GM10266 (cell line): Measurements from ENCODE around the gene BCORL1.

Source experiments
- DNase-seq: peaks from one replicate; pipeline ENCODE4 v3.0.0; 2012; ENCODE audit errors: extremely low spot score
- TF ChIP-seq, protein P1 (sequence below): IDR thresholded peaks from 2 replicates; pipeline ENCODE4 v1.5.1; 2012; ENCODE audit warnings: mild to moderate bottlenecking, low read depth; ENCODE audit not compliant: control insufficient read depth, insufficient read depth; ENCODE audit errors: missing control alignments

BCORL1 gene

DNA sequence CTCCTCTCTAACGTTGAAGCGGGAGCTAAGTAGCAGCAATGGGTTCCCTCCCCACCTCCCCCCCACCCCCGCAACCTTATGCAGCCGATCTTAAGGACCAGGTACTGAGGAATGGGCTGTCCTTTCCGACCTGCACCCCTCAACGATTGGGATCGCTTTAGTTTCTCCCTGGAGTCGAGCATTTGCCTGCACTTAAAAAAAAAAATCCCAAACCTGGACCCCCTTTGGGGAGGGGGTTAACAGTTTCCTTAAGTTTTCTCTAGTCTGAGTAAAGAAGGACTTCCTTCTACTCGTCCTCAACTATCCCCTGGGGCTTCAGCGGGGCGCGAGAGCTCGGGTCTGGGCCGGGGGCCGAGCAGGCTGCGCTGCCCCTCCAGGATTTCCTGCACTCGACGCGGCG lies 25.7 kb upstream of the BCORL1 start:
- TF ChIP-seq, protein P1, sequence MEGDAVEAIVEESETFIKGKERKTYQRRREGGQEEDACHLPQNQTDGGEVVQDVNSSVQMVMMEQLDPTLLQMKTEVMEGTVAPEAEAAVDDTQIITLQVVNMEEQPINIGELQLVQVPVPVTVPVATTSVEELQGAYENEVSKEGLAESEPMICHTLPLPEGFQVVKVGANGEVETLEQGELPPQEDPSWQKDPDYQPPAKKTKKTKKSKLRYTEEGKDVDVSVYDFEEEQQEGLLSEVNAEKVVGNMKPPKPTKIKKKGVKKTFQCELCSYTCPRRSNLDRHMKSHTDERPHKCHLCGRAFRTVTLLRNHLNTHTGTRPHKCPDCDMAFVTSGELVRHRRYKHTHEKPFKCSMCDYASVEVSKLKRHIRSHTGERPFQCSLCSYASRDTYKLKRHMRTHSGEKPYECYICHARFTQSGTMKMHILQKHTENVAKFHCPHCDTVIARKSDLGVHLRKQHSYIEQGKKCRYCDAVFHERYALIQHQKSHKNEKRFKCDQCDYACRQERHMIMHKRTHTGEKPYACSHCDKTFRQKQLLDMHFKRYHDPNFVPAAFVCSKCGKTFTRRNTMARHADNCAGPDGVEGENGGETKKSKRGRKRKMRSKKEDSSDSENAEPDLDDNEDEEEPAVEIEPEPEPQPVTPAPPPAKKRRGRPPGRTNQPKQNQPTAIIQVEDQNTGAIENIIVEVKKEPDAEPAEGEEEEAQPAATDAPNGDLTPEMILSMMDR: no peak
- no peak for DNase-seq

DNA sequence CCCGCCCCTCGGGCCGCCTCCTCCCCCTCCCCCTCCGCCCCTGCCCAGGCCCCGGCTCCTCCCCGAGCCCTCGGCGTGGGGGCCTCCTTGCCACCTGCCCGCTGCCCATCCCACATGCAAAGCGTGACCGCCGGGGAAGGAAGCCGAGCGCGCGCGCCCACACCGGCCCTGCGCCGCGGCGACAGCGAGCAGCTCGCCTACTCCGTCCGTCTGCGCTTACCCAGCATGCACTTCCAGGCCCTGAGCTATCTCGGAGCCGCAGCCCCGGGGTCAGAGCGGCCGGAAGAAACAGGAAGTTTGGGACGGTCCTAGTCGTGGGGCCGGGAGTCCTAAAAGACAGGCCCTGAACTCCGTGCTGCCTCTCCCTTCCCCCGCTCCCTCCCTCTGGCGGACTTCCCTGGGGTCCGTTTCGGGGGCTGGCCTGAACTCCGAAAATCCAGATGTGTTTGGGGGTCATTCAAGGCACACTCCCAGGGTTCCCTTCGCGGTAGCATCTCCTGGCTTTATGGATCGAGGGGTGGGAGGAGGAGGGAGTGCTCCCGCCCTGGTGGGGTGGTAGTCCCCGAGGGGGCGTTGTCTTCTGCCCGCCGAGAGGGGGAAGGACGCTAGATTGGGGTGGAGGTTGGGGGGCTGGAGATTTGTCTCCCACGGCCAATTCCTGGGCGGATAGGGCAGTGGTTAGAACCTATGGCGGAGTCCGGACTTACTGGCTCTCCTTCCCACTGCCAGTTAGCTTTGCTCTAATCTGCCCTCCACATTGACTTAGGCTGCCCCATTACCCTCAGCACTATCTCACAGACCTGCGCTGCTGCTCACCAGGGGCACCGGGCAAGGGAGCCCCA lies 25.0 kb upstream of the BCORL1 start:
- TF ChIP-seq, protein P1: no peak
- peak; percentile 71 for DNase-seq

DNA sequence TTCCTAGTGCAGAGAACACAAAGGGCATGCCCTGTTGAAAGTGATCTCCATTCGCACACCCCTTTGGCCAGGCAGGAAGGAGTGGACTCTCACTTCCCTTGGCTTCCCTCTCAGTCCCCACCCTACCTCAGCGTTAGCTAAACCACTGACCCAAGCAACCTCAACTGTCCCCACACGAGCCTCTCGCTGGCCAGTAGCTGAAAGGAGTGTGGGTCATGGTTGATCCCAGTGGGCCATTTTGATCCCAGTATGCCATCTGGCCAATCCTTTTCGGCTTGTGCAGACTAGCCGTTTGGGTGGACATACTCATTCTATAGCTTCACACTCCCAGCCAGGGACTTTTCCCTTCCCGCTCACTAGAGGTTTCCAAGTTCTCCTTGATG lies 24.4 kb upstream of the BCORL1 start:
- TF ChIP-seq, protein P1: no peak
- DNase-seq: no peak

GRCh38 chrX:129958814-129959492 lies 23.5 kb upstream of the BCORL1 start:
- TF ChIP-seq, protein P1: no peak
- no peak for DNase-seq

DNA sequence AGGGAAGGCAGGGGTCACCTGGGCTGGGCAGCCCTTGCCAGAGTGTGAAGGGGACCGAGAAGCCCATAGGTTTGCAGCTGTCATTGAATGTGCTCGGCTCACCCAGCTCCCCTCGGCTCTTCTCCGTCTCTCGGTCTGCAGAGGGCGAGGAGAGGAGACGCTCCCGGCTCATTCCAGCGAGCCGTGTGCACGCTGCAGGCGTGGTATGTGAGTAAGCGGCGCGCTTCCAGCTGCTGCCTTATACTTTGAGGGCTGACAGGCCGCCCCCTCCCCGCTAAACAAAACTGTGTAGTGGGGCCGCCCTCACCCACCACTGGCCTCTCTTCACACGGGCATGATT lies 23.0 kb upstream of the BCORL1 start:
- DNase-seq: no peak
- TF ChIP-seq, protein P1: no peak

DNA sequence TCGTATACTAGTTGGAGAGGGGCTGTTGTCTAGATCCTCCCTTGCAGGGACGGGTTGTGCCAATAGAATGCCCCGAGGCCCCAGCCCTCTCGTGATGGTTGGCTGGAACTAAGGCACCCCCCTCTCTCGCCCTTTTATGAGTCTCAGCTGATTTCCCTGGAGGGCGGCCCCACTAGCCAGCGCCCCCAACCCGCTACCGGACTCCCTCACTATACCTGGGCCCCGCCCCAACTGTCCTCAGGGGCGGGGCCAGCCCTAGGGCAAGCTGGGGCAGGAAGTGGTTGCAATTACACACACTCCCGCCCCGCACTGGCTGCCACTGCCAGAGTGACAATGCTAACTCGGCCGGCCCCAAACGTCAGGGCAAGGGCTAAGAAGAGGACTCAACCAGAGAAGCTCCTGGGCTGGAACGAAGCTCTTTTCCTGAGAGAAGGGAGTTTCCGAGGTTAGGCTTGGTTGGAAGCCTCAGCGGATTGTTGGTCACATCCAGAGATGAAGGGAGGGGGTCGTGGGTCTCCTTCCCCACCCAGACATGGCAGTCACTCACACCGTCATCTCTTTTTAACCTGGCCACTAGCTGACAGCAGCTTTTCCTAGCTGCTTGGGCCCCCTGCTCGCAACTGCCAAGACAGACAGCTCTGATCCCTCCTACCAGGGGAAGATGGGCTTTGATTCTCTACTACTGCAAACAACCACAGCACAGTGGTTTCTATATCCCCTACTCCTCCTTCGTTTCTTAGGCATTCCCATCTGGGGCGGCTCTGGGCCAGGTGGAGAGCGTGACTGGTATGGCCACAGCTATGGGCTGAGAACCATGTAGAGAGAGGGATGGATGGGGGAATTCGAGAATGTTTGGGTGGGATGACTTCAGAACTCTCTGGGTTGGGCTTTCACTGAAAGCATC lies 21.0 kb upstream of the BCORL1 start:
- peak; percentile 75 for DNase-seq
- TF ChIP-seq, protein P1: no peak
